GM18907 (cell line): Measurements from ENCODE around the gene GJA9.
"Not testable (repeated sequence)": the region's sequence is repeated elsewhere in the genome, so short reads cannot be mapped to it uniquely, and the experiment has no call there.

Experiments used
- ATAC-seq: cut with Tn5 transposase; IDR thresholded peaks from one replicate; pipeline ENCODE4 v1.9.1; 2021; ENCODE audit warnings: mild to moderate bottlenecking, moderate library complexity; ENCODE audit not compliant: unreplicated experiment

Gene GJA9

GRCh38 chr1:38881487-38881886, at the start of gene GJA9:
Gene GJA9 (minus strand): TSS chr1:38881587. CDS start chr1:38876098, 5,489 bp downstream.
- ATAC-seq, result no peak

GRCh38 chr1:38929476-38929875, 48.1 kb upstream of the GJA9 start:
- ATAC-seq, result no peak

GRCh38 chr1:38929054-38929453, 47.7 kb upstream of the GJA9 start:
- no peak for ATAC-seq

GRCh38 chr1:38926091-38926490, 44.7 kb upstream of the GJA9 start:
- no peak for ATAC-seq

- ATAC-seq, result no peak
Measured at GRCh38 chr1:38925391-38925790, 44.0 kb upstream of the GJA9 start.

GRCh38 chr1:38923607-38924006, 42.2 kb upstream of the GJA9 start:
- no peak for ATAC-seq

- no peak for ATAC-seq
Measured at GRCh38 chr1:38919130-38919529, 37.7 kb upstream of the GJA9 start.

GRCh38 chr1:38918568-38918967, 37.2 kb upstream of the GJA9 start:
- no peak for ATAC-seq

- no peak for ATAC-seq
Measured at GRCh38 chr1:38917772-38918171, 36.4 kb upstream of the GJA9 start.

- no peak for ATAC-seq
Measured at GRCh38 chr1:38917337-38917736, 36.0 kb upstream of the GJA9 start.

GRCh38 chr1:38915352-38915948, 34.1 kb upstream of the GJA9 start:
- no peak for ATAC-seq

- ATAC-seq, result not testable (repeated sequence)
Measured at GRCh38 chr1:38914908-38915307, 33.5 kb upstream of the GJA9 start.

- no peak for ATAC-seq
Measured at GRCh38 chr1:38908821-38909220, 27.4 kb upstream of the GJA9 start.

GRCh38 chr1:38905985-38906384, 24.6 kb upstream of the GJA9 start:
- ATAC-seq, result no peak

GRCh38 chr1:38899560-38899959, 18.2 kb upstream of the GJA9 start:
- ATAC-seq, result no peak

- no peak for ATAC-seq
Measured at GRCh38 chr1:38898653-38899230, 17.4 kb upstream of the GJA9 start.

GRCh38 chr1:38896169-38896568, 14.8 kb upstream of the GJA9 start:
- no peak for ATAC-seq

GRCh38 chr1:38892976-38893375, 11.6 kb upstream of the GJA9 start:
- no peak for ATAC-seq

- no peak for ATAC-seq
Measured at GRCh38 chr1:38891753-38892152, 10.4 kb upstream of the GJA9 start.

- ATAC-seq, result no peak
Measured at GRCh38 chr1:38889589-38889988, 8.2 kb upstream of the GJA9 start.

GRCh38 chr1:38888423-38889333, 7.3 kb upstream of the GJA9 start:
- no peak for ATAC-seq

GRCh38 chr1:38885092-38885491, 3.7 kb upstream of the GJA9 start:
- no peak for ATAC-seq
